Gastroesophageal sphincter (tissue), 3 donors: Measurements from ENCODE around the gene PTH2.

Experiments
- POLR2A ChIP-seq, 2 donors: fragments of 450-650 bp; IDR thresholded peaks; one replicate each; pipeline ENCODE4 v1.6.1; 2017; ENCODE audit warnings: antibody characterized with exemption in 2 of 2, mild to moderate bottlenecking in 2 of 2, moderate library complexity in 1 of 2
- TF ChIP-seq, protein P1 (sequence below), 4 experiments: fragments of 200-600 bp in 2 of 4; fragments of 450-650 bp in 2 of 4; sonication (generic) in 1 of 4; IDR thresholded peaks; one replicate each; pipeline ENCODE4 v1.5.1; 2017 to 2019; ENCODE audit warnings: antibody characterized with exemption in 4 of 4, mild to moderate bottlenecking in 2 of 4, moderate library complexity in 2 of 4

DNA sequence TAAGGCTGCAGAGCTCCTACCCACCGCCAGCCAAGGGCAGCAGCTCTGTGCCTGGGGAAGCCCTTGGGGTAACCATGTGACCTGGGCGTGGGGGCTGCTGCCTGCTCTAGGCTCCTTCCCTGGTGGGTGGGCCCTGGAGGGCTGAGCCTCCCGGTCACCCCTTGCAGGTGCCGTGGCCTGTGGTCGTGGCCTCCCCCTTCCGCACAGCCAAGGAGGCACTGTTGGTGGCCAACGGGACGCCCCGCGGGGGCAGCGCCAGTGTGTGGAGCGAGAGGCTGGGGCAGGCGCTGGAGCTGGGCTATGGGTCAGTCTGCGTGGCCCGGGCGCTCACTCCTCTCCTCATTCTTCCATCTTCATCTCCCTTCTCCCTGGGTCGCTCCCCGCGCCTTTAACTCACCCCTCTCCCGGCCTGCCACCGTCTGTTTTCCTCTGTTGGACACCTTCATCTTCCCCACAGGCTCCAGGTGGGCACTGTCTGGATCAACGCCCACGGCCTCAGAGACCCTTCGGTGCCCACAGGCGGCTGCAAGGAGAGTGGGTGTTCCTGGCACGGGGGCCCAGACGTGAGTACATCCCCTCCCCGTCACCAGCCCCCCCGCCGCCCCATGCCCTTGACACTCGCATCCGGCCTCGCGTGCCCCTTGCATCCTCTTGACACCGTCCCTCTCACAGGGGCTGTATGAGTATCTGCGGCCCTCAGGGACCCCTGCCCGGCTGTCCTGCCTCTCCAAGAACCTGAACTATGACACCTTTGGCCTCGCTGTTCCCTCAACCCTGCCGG is 40.9 kb upstream of the PTH2 start:
- no peak for TF ChIP-seq POLR2A (IDR thresholded peaks at IDR 0.05)
- TF ChIP-seq, protein P1, sequence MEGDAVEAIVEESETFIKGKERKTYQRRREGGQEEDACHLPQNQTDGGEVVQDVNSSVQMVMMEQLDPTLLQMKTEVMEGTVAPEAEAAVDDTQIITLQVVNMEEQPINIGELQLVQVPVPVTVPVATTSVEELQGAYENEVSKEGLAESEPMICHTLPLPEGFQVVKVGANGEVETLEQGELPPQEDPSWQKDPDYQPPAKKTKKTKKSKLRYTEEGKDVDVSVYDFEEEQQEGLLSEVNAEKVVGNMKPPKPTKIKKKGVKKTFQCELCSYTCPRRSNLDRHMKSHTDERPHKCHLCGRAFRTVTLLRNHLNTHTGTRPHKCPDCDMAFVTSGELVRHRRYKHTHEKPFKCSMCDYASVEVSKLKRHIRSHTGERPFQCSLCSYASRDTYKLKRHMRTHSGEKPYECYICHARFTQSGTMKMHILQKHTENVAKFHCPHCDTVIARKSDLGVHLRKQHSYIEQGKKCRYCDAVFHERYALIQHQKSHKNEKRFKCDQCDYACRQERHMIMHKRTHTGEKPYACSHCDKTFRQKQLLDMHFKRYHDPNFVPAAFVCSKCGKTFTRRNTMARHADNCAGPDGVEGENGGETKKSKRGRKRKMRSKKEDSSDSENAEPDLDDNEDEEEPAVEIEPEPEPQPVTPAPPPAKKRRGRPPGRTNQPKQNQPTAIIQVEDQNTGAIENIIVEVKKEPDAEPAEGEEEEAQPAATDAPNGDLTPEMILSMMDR (IDR thresholded peaks at IDR 0.05), result no peak
